NK-92 (cell line): Measurements from ENCODE around the gene SULT1A2.
"Not testable (repeated sequence)": the region's sequence is repeated elsewhere in the genome, so short reads cannot be mapped to it uniquely, and the experiment has no call there.

Experiments used
- DNase-seq: peaks from one replicate; lab custom pipeline; 2025; ENCODE audit not compliant: unreplicated experiment; lab: John Stamatoyannopoulos, UW

SULT1A2 gene

DNA sequence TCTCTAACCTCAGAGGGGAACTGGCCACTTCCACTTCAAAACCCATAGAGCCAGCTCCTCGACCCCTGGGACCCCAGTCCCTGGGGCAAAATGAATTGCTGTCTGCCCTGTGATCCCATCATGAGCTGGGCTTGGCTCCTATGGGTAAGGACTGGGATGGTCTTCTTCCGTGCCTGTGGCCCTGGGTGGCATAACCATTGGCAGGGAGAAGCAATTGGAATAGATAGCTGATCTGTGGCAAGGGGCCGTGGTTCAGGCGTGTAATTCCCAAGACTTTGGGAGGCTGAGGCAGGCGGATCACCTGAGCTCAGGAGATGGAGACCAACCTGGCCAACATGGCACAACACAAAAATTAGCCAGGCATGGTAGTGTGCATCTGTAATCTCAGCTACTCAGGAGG is 4.3 kb downstream of the SULT1A2 start:
- no peak for DNase-seq

DNA sequence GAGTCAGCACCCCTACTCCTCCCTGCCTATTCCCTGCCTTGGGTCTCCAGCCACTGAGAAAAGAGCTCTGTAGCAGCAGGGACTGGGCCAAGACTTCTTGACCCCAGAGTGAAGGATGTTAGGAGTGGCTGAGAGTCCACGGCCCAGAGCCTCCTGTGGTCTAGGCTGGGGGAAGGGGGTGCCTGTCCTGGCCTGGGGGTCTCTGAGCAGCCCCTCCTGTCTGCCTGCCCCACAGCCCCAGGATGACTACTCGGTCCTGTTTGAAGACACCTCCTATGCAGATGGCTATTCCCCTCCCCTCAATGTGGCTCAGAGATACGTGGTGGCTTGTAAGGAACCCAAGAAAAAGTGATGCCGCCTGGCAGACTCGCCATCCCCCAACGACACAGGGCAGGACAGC is 5.5 kb downstream of the SULT1A2 start:
- DNase-seq, result no peak

- no peak for DNase-seq
These were observed 6.2 kb downstream of the SULT1A2 start for GRCh38 chr16:28590384-28591340.

DNA sequence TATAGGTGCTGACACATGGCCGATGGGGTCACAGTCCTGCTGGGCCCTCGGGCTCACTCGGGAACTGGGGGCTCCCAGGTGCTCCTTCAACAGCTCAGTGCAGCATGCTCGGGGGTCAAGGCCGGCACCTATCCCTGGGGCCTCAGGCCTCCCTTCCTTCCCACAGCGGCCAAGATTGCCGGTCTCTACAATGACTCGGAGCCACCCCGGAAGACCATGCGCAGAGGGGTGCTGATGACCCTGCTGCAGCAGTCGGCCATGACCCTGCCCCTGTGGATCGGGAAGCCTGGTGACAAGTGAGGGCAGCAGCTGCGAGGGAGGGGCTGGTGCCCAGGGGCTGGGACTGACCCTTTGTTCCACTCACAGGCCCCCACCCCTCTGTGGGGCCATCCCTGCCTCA is 6.9 kb downstream of the SULT1A2 start:
- no peak for DNase-seq

DNA sequence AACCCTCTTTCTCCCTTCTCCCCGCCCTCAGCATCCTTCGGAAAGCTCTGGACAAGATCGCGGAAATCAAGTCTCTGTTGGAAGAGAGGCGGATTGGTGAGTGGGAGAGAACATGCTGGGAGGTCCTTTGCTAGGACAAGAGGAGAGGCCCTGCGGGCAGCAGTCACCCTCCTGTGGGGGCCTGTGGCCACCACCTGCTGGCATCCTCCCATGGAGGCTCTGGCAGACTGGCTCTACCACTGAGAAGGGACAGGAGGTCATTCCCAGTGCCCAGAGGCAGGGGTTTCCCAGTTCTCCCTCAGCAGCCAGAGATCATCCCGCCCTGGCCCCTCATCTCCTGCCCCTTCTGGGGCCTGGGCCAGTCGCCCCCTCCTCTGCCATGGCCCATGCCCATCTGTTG is 7.8 kb downstream of the SULT1A2 start:
- no peak for DNase-seq

GRCh38 chr16:28587386-28587785 is 9.5 kb downstream of the SULT1A2 start:
- no peak for DNase-seq

DNA sequence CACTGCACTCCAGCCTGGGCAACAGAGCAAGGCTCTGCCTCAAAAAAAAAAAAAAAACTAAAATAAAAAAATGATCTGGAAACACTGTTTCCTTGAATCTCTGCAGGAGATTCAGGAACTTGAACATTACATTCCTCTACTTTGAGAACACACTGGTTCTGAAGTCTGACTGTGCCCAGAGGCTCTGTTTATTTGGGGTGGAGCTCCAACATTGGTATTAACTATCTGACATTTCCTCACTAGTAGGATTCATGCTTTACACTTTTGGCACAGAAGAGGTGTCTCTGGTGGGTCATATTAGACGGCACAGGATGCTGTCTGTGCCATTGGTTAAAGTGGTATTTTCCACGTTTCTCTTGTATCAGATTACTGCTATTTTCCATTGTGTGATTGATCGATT is 10.4 kb downstream of the SULT1A2 start:
- DNase-seq, result no peak

DNA sequence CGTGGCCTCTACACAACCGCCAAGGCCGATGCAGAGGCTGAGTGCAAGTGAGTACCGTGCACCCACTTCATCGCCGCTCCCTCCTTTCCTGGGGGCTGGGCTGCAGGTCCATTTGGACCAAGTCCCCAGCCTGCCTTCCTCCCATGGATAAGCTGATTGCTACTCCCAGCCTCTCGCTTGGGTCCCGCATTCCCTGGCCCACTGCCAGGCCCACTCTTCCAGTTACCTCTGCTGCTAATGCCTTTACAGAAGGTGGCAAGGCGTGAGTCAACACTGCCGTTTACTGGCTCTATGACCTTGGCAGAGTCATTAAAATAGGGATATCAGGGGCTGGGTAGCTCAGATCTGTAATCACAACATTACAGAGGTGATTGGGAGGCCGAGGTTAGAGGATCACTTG is 11.2 kb downstream of the SULT1A2 start:
- no peak for DNase-seq

GRCh38 chr16:28580726-28581315 is 16.0 kb downstream of the SULT1A2 start:
- DNase-seq, result no peak

- no peak for DNase-seq
These were observed 21.3 kb downstream of the SULT1A2 start for GRCh38 chr16:28575446-28576109.

DNA sequence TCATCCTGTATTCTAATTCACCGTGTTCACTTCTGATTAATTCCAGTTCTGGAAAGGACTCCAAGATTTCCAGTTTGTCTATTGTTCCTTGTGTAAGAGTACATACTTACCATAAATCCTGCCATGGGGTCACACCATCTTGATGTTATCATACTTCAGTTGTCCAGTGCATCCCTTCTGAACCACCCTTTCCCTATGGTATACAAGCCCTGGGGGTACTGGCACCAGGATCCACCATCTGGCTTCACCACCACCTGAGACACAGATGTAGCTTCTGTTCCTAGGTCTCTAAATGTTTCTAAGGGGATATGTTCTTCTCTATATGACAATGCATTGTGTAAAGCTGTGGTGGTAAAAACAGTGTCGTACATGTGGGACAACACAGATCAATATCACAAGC is 21.9 kb downstream of the SULT1A2 start:
- DNase-seq, result no peak

GRCh38 chr16:28573738-28574718 is 22.8 kb downstream of the SULT1A2 start:
- DNase-seq, result no peak

- no peak for DNase-seq
These were observed 23.9 kb downstream of the SULT1A2 start for GRCh38 chr16:28572696-28573510.

DNA sequence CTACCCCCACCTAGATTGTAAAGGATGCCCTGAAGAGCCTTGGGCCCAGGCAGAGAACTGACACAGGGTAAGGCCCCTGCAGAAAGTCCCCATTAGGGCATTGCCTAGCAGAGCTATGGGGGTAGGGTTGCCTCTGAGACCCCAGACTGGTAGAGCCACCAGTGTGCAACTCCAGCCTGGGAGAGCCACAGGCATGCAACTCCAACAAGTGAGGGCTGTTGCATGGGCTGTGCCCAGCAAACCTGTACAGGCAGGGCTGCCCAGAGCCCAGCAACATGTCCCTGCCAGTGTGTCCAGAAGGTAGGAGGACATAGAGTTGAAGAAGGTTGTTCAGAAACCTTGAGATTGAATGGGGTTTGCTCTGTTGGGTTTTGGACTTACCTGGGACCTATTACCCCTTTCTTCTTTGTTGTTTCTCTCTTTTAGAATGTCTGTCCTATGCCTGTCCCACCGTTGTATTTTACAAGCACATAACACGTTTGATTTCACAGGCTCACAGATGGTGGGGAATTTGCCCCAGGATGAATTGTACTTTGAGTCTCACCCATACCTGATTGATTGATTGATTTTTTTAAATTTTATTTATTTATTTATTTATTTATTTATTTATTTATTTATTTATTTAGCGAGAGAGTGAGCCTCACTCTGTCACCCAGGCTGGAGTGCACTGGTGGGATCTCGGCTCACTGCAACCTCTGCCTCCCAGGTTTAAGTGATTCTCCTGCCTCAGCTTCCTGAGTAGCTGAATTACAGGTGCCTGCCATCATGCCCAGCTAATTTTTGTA is 26.7 kb downstream of the SULT1A2 start:
- DNase-seq, result no peak

DNA sequence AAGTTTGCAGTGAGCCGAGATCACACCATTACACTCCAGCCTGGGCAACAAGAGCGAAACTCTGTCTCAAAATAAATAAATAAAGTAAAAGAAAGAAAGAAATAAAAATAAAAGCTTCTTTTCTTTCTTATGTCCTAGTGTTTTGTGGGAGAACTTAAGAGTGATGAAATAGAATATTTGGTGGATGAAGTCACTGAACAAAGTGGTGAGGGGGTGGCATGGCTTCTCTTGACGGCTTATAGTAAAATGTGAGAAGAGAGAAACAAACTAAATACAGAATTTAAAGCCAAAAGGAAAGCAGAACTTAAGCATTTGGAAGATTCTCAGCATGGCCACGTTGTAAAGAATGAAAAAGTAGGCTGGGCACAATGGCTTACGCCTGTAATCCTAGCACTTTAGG is 27.8 kb downstream of the SULT1A2 start:
- no peak for DNase-seq

DNA sequence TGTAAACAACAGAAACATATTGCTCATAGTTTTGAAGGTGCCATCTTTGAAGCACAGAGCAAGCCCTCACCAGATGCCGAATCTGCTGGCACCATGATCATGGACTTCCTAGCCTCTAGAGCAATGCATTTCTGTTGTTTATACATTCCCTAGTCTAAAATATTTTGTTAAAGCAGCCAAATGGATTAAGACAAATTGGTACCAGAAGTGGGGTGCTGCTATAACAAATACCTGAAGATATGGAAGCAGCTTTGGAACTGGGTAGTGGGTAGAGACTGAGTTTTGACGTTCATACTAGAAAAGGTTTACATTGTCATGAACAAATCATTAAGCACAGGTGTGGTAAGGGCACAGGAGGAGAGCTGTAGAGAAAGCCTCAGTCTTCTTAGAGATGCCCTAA is 29.6 kb downstream of the SULT1A2 start:
- no peak for DNase-seq

GRCh38 chr16:28566233-28566925 is 30.5 kb downstream of the SULT1A2 start:
- DNase-seq, result not testable (repeated sequence)

GRCh38 chr16:28563218-28563617 is 33.6 kb downstream of the SULT1A2 start:
- DNase-seq, result no peak

- no peak for DNase-seq
These were observed 34.7 kb downstream of the SULT1A2 start for GRCh38 chr16:28562199-28562598.
